Measurements from ENCODE around the gene OR2T2.
"Not testable (repeated sequence)": the region's sequence is repeated elsewhere in the genome, so short reads cannot be mapped to it uniquely, and the experiment has no call there.

The OR2T2 gene, protein sequence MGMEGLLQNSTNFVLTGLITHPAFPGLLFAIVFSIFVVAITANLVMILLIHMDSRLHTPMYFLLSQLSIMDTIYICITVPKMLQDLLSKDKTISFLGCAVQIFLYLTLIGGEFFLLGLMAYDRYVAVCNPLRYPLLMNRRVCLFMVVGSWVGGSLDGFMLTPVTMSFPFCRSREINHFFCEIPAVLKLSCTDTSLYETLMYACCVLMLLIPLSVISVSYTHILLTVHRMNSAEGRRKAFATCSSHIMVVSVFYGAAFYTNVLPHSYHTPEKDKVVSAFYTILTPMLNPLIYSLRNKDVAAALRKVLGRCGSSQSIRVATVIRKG
- 0 to 0.03 (median 0) reads per million in 18 experiments for total RNA-seq

GRCh38 chr1:248445399-248445798 lies at the start of gene OR2T2:
Gene OR2T2, plus strand, starts transcription at chr1:248445637. Its CDS starts 7,161 bp downstream, at chr1:248452798.
- DNase-seq = not testable (repeated sequence)

DNA sequence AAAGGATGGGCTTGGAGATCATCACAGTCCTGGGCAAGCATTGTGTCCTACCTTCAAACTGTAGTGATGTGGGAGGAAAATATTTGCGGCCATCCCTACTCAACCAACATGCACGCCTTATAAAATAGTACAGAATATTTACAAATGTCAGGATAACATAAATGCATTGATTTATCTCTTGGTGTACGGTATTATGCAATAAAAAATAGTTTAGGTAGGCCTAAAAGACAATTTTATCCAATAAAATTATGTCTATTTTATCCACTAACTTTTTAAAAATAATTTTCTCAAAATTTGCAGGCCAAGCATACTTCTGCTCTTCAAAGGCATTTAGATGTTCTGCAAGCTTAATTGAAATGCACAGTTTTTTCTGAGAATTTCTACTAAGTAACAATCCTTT lies 42.7 kb upstream of the OR2T2 start, which contains the start of gene OR2T1:
Gene OR2T1, plus strand, starts transcription at position 301 of the 400 bp plus-strand sequence. CDS start 3,100 bp downstream, outside the sequence.
- no peak for DNase-seq

- DNase-seq = no peak
Observed at GRCh38 chr1:248404024-248404423, 41.4 kb upstream of the OR2T2 start.

GRCh38 chr1:248406721-248407692 lies 38.4 kb upstream of the OR2T2 start:
- DNase-seq = no peak

- DNase-seq = no peak
Observed at GRCh38 chr1:248416226-248416625, 29.2 kb upstream of the OR2T2 start.

DNA sequence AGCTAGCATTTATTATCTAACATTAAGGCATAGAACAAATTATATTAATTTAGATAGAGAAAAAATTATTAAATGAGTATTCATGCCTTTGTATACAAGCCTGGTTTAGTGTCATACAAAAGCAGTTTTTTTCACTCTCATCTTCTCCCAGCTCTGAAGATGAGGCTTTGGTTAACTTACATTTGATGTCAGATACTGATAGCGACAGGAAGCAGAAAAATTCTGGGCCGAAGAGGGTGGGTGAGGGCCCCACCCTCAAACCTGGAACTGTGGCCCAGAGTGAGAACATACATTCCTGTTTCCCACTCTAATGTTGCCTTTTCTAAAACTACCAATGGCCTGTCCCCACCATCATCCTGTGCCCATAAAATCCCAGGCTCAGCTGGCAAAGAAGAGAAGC lies 27.6 kb upstream of the OR2T2 start:
- no peak for DNase-seq

DNA sequence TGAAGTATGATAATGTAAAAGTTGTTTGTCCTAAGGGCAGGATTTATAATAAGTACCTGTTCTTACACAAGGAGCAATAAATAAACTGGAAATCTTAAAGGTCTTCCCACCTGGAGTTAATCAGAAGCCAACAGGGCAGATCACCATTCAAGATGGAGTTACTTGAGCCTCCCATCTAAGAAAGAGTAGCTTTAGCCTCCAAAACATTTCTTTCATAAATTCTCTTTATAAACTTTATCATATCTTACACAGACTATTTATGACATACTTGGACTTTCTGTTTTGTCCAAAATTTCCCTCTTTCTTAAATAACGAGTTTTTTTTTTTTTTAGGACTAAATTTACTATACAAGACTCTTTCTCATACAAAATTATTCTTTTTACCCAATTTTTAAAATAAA lies 24.1 kb upstream of the OR2T2 start:
- DNase-seq = no peak

DNA sequence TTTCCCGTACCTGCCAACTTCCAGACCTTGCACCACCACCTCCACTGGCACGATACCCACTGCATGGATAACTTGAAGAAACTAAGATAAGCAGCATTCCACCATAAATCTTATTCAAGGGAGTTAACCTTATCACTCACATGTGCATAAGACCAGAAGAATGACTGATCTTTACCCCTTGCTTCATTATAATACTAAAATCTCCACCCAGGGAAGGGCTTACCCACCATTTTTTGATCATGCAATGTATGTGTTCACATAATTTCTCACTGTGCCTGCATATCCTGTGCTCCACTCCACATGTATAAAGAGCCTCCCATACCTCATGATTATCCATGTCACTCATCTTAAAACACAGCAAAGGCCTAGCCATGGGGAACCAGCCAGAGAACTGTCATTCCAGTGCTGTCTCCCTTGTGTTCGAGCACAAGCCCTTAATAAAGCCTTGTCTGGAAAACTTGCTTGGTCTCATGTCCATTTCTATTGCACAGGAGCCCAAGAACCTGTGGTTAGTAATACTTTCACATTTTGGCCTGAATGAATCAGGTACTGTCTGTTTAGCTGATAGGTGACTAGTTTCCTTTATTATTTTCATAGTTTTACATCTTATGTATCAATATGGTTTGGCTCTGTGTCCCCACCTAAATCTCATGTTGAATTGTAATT lies 17.8 kb upstream of the OR2T2 start:
- DNase-seq = not testable (repeated sequence)

GRCh38 chr1:248428192-248428533 lies 17.3 kb upstream of the OR2T2 start:
- DNase-seq = not testable (repeated sequence)

DNA sequence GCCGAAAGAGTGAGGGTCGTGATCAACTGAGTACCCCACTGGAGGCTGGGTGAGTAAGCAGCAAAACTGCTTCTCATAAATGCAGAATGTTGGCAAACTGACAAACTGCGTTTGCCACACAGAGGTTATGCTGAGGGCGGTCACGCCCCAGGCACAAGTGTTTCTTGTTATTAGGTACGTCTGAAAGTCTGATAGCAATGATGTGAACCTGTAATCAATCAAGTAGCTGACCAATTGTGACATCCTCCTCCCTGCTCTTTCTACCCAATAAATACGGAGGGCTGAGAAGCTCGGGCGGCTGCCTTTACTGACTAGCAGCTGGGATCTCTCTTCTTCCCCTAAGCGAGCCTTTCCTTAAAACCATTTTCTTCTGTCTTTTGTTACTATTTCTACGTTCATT lies 13.8 kb upstream of the OR2T2 start:
- not testable (repeated sequence) for DNase-seq

DNA sequence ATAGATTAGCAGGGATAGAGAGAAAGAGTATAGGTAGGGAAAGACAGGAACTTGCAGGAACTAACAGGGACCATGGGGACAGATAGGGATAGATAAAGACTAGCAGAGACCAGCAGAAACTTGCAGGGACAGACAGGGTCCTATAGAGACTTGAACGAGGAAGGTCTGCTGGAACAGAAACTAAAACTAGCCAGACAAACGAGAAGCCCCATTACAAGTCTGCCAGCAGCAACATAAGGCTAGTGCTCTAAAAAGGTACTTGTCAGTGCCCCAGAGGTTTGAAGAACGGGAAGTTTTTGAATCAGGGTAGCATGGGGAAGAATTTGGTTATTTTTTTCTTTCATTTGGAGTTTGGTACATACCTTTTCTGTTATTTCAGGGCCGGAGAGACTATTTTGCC lies 13.2 kb upstream of the OR2T2 start:
- DNase-seq = not testable (repeated sequence)

DNA sequence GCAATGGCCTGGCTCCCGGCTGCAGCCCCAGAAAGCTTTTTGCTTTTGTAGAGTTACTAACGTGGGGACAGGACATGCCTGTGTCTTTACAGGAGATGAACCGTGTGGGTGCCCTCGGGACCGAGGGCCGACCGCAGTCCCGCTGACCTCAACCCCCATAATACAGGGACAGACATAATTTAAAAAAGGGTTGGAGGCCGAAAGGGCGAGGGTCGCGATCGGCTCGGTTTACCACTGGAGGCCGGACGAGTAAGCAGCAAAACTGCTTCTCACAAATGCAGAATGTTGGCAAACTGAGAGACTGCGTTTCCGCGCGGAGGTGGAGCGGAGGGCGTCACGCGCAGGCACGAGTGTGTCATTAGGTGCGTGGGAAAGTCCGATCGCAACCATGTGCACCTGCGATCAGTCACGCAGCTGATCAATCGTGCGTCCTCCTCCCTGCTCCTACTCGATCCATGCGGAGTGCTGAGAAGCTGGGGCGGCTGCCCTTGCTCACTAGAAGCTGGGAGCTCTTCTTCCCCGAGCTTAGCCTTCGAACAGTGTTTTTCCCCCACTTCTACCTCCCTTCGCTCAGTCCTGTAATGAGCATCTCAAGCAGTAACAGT lies 11.5 kb upstream of the OR2T2 start:
- DNase-seq = not testable (repeated sequence)

- not testable (repeated sequence) for DNase-seq
Observed at GRCh38 chr1:248434913-248435312, 10.5 kb upstream of the OR2T2 start.

DNA sequence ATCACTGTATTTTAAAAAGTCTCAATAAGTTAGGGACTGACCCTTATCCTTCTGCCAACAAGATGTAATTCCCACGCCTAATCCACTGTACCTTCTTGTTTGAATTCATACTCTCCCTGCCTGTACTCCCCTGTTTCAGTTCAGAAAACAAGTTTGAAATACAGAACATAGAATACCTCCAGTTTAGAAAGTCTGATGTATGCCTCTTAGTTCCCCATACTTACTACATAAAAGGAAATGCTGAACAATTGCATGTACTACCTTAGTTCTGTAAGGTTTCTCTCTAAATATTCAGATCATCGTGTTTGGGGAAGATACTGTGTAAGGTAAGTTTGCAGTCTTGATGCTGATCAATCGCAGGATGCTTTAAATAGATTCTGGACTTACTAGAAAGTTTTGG lies 9.1 kb upstream of the OR2T2 start:
- DNase-seq = not testable (repeated sequence)

GRCh38 chr1:248438668-248439067 lies 6.8 kb upstream of the OR2T2 start:
- DNase-seq = not testable (repeated sequence)

GRCh38 chr1:248439283-248439682 lies 6.2 kb upstream of the OR2T2 start:
- DNase-seq = not testable (repeated sequence)

- not testable (repeated sequence) for DNase-seq
Observed at GRCh38 chr1:248442500-248443277, 2.7 kb upstream of the OR2T2 start.

GRCh38 chr1:248444603-248445002 lies 834 bp upstream of the OR2T2 start:
- DNase-seq = not testable (repeated sequence)

- DNase-seq = not testable (repeated sequence)
Observed at GRCh38 chr1:248448409-248449074, 3.1 kb downstream of the OR2T2 start.

DNA sequence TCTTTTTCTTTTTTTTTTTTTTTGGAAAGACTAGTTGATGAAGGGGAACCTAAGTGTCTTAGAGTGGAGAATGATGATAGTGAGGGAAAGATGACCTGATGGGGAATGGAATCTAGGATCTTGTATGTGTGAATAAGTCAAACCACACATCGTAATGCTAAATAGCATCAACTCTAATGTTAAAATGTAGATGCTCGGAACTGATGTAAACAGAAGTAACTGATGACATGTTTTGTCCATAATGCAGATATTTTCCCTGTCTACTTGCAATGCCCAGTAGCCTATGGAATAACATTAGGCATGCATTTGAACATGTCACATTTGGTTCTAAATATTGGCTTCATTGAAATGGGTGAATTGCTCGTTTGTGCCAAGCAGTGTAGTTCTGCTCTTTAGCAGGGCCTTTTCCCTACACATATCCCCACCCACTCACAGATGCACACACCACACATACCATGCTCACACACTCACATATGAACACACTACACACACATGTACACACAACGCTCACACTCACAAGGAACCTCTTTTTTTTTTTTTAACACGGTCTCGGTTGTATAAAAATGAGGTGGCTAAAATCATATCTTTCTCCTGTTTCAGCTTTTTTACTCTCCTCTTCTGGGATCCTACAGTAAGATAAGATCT lies 4.5 kb downstream of the OR2T2 start:
- DNase-seq = not testable (repeated sequence)

Data from inflammatory macrophage (primary cell).